ENCODE data around the gene GZMB.

GZMB gene

DNA sequence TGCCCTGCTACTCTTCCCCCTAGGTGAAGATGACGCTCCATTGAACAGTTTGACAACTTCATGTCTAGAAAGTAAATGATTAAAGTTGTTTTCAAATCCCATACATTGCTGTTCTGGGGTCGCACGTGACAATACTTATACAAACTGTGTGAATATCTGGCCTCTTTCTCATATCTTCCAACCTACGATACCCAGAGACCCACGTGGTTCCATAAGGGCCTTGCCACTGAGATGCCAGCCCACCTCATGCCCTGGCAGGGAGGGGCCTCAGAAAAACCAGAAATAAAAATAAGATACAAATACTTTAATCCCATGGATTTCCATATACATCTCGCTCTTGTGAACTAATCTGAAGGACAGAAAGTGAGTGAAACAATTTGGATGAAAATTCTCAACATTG, 4.5 kb downstream of the GZMB start:
- DNase-seq (ENCODE audit: low read depth in 1 of 2, low spot score in 1 of 2) = no peak
- TF ChIP-seq SPI1 (IDR thresholded peaks at IDR 0.05; ENCODE audit: borderline replicate concordance, low read depth) (no peak), GABPA (IDR thresholded peaks at IDR 0.05; ENCODE audit: low read depth) (no peak), POLR2AphosphoS5 (IDR thresholded peaks at IDR 0.05; ENCODE audit: low read depth) (no peak)
- TF ChIP-seq, protein P1, sequence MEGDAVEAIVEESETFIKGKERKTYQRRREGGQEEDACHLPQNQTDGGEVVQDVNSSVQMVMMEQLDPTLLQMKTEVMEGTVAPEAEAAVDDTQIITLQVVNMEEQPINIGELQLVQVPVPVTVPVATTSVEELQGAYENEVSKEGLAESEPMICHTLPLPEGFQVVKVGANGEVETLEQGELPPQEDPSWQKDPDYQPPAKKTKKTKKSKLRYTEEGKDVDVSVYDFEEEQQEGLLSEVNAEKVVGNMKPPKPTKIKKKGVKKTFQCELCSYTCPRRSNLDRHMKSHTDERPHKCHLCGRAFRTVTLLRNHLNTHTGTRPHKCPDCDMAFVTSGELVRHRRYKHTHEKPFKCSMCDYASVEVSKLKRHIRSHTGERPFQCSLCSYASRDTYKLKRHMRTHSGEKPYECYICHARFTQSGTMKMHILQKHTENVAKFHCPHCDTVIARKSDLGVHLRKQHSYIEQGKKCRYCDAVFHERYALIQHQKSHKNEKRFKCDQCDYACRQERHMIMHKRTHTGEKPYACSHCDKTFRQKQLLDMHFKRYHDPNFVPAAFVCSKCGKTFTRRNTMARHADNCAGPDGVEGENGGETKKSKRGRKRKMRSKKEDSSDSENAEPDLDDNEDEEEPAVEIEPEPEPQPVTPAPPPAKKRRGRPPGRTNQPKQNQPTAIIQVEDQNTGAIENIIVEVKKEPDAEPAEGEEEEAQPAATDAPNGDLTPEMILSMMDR (IDR thresholded peaks at IDR 0.05; ENCODE audit: insufficient read depth, low read length) = no peak
- TF ChIP-seq, protein P2, sequence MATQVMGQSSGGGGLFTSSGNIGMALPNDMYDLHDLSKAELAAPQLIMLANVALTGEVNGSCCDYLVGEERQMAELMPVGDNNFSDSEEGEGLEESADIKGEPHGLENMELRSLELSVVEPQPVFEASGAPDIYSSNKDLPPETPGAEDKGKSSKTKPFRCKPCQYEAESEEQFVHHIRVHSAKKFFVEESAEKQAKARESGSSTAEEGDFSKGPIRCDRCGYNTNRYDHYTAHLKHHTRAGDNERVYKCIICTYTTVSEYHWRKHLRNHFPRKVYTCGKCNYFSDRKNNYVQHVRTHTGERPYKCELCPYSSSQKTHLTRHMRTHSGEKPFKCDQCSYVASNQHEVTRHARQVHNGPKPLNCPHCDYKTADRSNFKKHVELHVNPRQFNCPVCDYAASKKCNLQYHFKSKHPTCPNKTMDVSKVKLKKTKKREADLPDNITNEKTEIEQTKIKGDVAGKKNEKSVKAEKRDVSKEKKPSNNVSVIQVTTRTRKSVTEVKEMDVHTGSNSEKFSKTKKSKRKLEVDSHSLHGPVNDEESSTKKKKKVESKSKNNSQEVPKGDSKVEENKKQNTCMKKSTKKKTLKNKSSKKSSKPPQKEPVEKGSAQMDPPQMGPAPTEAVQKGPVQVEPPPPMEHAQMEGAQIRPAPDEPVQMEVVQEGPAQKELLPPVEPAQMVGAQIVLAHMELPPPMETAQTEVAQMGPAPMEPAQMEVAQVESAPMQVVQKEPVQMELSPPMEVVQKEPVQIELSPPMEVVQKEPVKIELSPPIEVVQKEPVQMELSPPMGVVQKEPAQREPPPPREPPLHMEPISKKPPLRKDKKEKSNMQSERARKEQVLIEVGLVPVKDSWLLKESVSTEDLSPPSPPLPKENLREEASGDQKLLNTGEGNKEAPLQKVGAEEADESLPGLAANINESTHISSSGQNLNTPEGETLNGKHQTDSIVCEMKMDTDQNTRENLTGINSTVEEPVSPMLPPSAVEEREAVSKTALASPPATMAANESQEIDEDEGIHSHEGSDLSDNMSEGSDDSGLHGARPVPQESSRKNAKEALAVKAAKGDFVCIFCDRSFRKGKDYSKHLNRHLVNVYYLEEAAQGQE (IDR thresholded peaks at IDR 0.05; ENCODE audit: insufficient replicate concordance, low read depth) = no peak
- Histone ChIP-seq H3K27me3 (ENCODE audit: insufficient read depth, poor library complexity, severe bottlenecking) (no peaks in the 10 kb centered on the region), H3K4me3 (replicated peaks; ENCODE audit: insufficient read depth, low read length) (no peak overlapping the region), H3K27ac (replicated peaks) (no peak overlapping the region)

DNA sequence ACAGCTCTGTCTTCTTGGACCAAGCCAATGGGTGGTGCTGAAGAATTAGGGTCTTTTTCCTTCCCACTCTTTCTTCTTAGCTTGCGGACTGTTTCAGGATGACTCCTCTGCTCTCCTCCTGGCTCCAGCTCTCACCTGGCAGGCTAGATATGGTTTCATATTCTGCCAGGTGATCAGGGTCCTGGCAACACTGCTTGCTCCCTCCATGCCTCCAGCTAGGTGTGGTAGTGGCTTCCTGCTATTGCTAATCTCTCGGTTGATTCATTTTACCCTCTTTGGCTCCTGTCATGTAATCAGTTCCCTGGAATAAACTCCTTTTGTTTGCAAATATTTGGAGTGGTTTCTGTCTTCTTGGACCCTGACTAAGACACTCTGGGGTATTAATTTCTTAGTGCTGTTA, 20.2 kb downstream of the GZMB start:
- no peak overlapping the region for H3K4me3 ChIP-seq (replicated peaks; ENCODE audit: insufficient read depth, low read length)
- no peak for DNase-seq (ENCODE audit: low read depth in 1 of 2, low spot score in 1 of 2)
- no peak for TF ChIP-seq POLR2AphosphoS5 (IDR thresholded peaks at IDR 0.05; ENCODE audit: low read depth)
- TF ChIP-seq, protein P2 (IDR thresholded peaks at IDR 0.05; ENCODE audit: insufficient replicate concordance, low read depth) = no peak
- TF ChIP-seq SPI1 (IDR thresholded peaks at IDR 0.05; ENCODE audit: borderline replicate concordance, low read depth) = no peak
- TF ChIP-seq GABPA (IDR thresholded peaks at IDR 0.05; ENCODE audit: low read depth) = no peak
- TF ChIP-seq, protein P1 (IDR thresholded peaks at IDR 0.05; ENCODE audit: insufficient read depth, low read length) = no peak
- no peak overlapping the region for H3K27ac ChIP-seq (replicated peaks)
- H3K27me3 ChIP-seq (ENCODE audit: insufficient read depth, poor library complexity, severe bottlenecking) = no peaks in the 10 kb centered on the region

DNA sequence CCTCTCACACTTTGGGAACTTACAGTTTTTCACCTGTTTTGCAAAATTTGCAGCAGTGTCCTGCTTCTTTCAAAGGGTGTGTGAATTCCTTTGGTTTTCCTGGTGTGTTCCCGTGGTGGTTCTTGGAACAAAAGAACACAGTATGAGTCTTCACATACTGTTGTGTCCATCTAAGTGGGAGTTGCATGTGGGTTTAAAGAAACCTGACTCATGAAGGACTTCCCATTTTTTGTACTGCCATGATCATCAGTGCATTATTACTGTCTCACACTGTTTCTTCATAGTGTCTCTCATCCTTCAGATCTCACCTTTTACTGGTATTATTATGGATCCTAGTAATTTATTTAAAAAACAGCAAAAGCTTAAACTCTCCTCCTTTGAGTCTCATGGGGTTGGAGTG, 20.7 kb downstream of the GZMB start:
- TF ChIP-seq, protein P2 (IDR thresholded peaks at IDR 0.05; ENCODE audit: insufficient replicate concordance, low read depth) = no peak
- TF ChIP-seq SPI1 (IDR thresholded peaks at IDR 0.05; ENCODE audit: borderline replicate concordance, low read depth) (peak; percentile 88), POLR2AphosphoS5 (IDR thresholded peaks at IDR 0.05; ENCODE audit: low read depth) (no peak)
- TF ChIP-seq, protein P1 (IDR thresholded peaks at IDR 0.05; ENCODE audit: insufficient read depth, low read length) = no peak
- Histone ChIP-seq H3K27ac (replicated peaks) (no peak overlapping the region), H3K27me3 (ENCODE audit: insufficient read depth, poor library complexity, severe bottlenecking) (no peaks in the 10 kb centered on the region), H3K4me3 (replicated peaks; ENCODE audit: insufficient read depth, low read length) (no peak overlapping the region)
- peak in 1 of 2 experiments; percentile 18 for DNase-seq (ENCODE audit: low read depth in 1 of 2, low spot score in 1 of 2)

Measured in HL-60 (cell line).